Transverse colon (tissue), 4 donors: ENCODE results near the gene RASAL2. TPM values are rescaled to one million over a fixed set of nuclear protein-coding genes. Genes with fewer than 3 reads are reported as not detected.

Experiments
- DNase-seq: peaks from one replicate; pipeline ENCODE4 v3.0.0-alpha.2; 2019
- H3K27ac ChIP-seq, 4 donors: fragments of 200-600 bp; sonication (generic); 2 replicates each; pipeline ENCODE4 v1.5.1; 2016 to 2018; ENCODE audit warnings: inconsistent platforms in 4 of 4
- H3K27me3 ChIP-seq: fragments of 200-600 bp; sonication (generic); 2 replicates; pipeline ENCODE4 v1.5.1; 2017; ENCODE audit warnings: inconsistent platforms
- H3K36me3 ChIP-seq, 4 donors: fragments of 200-600 bp; sonication (generic); 2 replicates each; pipeline ENCODE4 v1.5.1; 2017 to 2019; ENCODE audit warnings: inconsistent platforms in 4 of 4
- H3K4me1 ChIP-seq, 4 donors: fragments of 200-600 bp; sonication (generic); 2 replicates each; pipeline ENCODE4 v1.5.1; 2017 to 2020; ENCODE audit warnings: inconsistent platforms in 4 of 4
- H3K4me3 ChIP-seq, 4 donors: fragments of 200-600 bp; sonication (generic); 1 replicate in 1 of 4; 2 replicates in 3 of 4; pipeline versions ENCODE4 v1.5.1 to v1.6.1; 2017 to 2019; ENCODE audit warnings: inconsistent platforms in 4 of 4
- H3K9me3 ChIP-seq, 2 donors: fragments of 200-600 bp; sonication (generic); 2 replicates each; pipeline ENCODE4 v1.5.1; 2017 to 2019; ENCODE audit warnings: inconsistent platforms in 2 of 2
- EP300 ChIP-seq: sonication (generic); formaldehyde crosslinking; IDR thresholded peaks from one replicate; pipeline ENCODE4 v1.6.1; 2017; ENCODE audit warnings: antibody characterized with exemption, low read depth
- POLR2A ChIP-seq: fragments of 450-650 bp; IDR thresholded peaks from one replicate; pipeline ENCODE4 v1.6.1; 2016; ENCODE audit warnings: antibody characterized with exemption, mild to moderate bottlenecking, moderate library complexity
- POLR2AphosphoS5 ChIP-seq, 3 donors: sonication (generic); formaldehyde crosslinking; IDR thresholded peaks; one replicate each; pipeline ENCODE4 v1.6.1; 2016; ENCODE audit warnings: antibody characterized with exemption in 3 of 3
- WGBS, 2 donors: methylation state at CpG; one replicate each; pipeline ENCODE4 v1.1.5; 2018; ENCODE audit warnings: low coverage in 1 of 2; 5-methylcytosine and 5-hydroxymethylcytosine counted together
- in situ Hi-C, 4 donors: fragments of 200-750 bp; cut with MboI; loops; one replicate each; pipeline versions ENCODE4 v1.15.0 to v1.15.1; 2017; ENCODE audit warnings: low sequenced_read_pairs in 3 of 4, low pct_ligation_motif_present in 1 of 4, low pct_unique_long_range_greater_than_20kb in 1 of 4
- intact Hi-C: fragments of 100-400 bp; cut with DNase I; formaldehyde crosslinking; loops from one replicate; pipeline ENCODE4 v1.15.1; 2023; ENCODE audit warnings: low total_unique reads
- total RNA-seq, 4 donors: library from RNA; depleted of rRNA; stranded (reverse); fragments of >200 nt; gene quantifications; one replicate each; pipeline ENCODE4 v1.1.0, GENCODE V29; 2016
- TF ChIP-seq, protein P1 (sequence below), 5 experiments: fragments of 200-600 bp in 3 of 5; fragments of 450-650 bp in 2 of 5; sonication (generic) in 3 of 5; IDR thresholded peaks; 1 replicate in 2 of 5; 2 replicates in 3 of 5; pipeline ENCODE4 v1.5.1; 2016 to 2017; ENCODE audit warnings: antibody characterized with exemption in 5 of 5, inconsistent platforms in 3 of 5, mild to moderate bottlenecking in 2 of 5, moderate library complexity in 1 of 5

RASAL2 gene
- total RNA-seq, 4 donors from 2014 or later, result 13.1 to 26.1 (median 19.8) TPM

DNA sequence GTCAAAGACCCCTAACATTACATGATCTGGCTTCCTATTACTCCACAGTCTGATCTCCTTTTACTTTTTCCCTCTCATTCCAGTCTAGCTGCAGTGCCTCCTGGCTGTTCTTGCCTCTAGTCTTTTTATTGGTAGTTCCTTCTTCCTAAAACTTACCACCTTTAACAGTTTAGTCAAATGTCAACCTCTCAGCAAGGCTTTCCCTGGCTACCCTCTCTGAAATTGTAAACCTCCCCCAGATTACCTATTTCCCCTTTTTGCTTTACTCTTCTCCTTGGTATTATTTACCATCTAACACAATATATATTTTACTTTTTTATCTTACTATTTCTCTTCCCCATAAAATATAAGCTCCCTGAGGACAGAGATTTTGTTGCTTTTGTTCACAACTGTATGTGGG lies 273.2 kb downstream of the RASAL2 start:
- intact Hi-C loops, result no loop called here
- DNase-seq, result no peak

DNA sequence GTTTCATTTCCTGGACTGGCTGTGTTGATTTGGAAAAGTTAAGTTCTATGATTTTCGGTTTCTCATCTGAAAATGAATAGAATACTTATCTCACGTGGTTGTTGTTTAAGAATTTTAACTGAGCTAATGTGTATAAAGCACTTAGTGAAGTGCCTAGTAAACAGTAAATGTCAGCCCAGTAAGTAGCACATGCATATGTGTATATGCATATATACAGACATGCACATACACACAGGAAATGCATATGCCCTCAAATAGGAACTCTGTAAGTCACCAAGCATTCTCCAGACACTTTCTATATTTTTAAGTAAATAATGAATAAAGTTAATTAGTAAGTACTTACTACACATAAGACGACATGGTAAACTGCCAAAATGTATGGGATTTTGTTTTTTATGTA lies 274.3 kb downstream of the RASAL2 start:
- TF ChIP-seq, protein P1, sequence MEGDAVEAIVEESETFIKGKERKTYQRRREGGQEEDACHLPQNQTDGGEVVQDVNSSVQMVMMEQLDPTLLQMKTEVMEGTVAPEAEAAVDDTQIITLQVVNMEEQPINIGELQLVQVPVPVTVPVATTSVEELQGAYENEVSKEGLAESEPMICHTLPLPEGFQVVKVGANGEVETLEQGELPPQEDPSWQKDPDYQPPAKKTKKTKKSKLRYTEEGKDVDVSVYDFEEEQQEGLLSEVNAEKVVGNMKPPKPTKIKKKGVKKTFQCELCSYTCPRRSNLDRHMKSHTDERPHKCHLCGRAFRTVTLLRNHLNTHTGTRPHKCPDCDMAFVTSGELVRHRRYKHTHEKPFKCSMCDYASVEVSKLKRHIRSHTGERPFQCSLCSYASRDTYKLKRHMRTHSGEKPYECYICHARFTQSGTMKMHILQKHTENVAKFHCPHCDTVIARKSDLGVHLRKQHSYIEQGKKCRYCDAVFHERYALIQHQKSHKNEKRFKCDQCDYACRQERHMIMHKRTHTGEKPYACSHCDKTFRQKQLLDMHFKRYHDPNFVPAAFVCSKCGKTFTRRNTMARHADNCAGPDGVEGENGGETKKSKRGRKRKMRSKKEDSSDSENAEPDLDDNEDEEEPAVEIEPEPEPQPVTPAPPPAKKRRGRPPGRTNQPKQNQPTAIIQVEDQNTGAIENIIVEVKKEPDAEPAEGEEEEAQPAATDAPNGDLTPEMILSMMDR (IDR thresholded peaks at IDR 0.05), result no peak
- TF ChIP-seq POLR2AphosphoS5 (IDR thresholded peaks at IDR 0.05) (no peak), EP300 (no peak), POLR2A (no peak)
- Histone ChIP-seq H3K27me3 (no peaks in the 10 kb centered on the region), H3K27ac (no peak overlapping the region), H3K36me3 (no peaks in the 10 kb centered on the region), H3K9me3 (no peaks in the 10 kb centered on the region), H3K4me1 (peaks cover 0 to 7% (median 0%) of the 10 kb centered on the region in 4 donors), H3K4me3 (no peak overlapping the region)
- in situ Hi-C loops (no loop called here), intact Hi-C loops (no loop called here)
- WGBS, 2 donors, result 72 to 85% methylated on average over 3 of the region's 3 CpGs
- DNase-seq, result no peak

More for the DNA sequence above, 273.2 kb downstream of the RASAL2 start:
- in situ Hi-C loops, result no loop called here
- TF ChIP-seq POLR2AphosphoS5 (IDR thresholded peaks at IDR 0.05) (no peak), POLR2A (no peak), EP300 (no peak)
- TF ChIP-seq, protein P1 (IDR thresholded peaks at IDR 0.05), result no peak
- Histone ChIP-seq H3K4me3 (no peak overlapping the region), H3K27me3 (no peaks in the 10 kb centered on the region), H3K9me3 (no peaks in the 10 kb centered on the region), H3K4me1 (peaks cover 0 to 7% (median 0%) of the 10 kb centered on the region in 4 donors), H3K36me3 (no peaks in the 10 kb centered on the region), H3K27ac (no peak overlapping the region)

DNA sequence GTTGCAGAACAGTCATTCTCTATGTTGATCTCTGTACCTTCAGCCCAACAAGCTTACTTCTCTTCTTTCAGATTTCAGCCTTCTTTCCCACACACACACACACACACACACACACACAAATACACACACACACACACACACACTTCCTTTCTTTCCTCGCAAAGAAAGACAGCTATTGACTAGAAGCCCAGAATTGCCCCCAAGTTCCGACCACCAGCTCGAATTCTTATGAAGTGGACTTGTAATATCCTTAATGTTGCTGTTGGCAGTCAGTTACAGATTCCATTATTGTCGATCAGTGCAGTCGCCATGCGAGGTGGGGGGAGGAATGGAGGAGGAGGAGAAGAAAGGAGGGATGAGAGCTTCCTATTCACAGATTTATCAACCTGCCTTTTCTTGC lies 277.3 kb downstream of the RASAL2 start:
- peak overlapping the region in 1 of 4 donors; percentile 26 for H3K4me3 ChIP-seq
- no peak for TF ChIP-seq POLR2A
- no peak for TF ChIP-seq POLR2AphosphoS5 (IDR thresholded peaks at IDR 0.05)
- TF ChIP-seq, protein P1 (IDR thresholded peaks at IDR 0.05), result no peak
- TF ChIP-seq EP300, result no peak
- no peaks in the 10 kb centered on the region for H3K27me3 ChIP-seq
- no peaks in the 10 kb centered on the region for H3K36me3 ChIP-seq
- no peak overlapping the region for H3K27ac ChIP-seq
- no peak for DNase-seq
- in situ Hi-C loops (no loop called here), intact Hi-C loops (no loop called here)
- WGBS, 2 donors, result 23 to 31% methylated on average over 6 of the region's 6 CpGs
- peaks cover 0 to 3% (median 0%) of the 10 kb centered on the region in 4 donors for H3K4me1 ChIP-seq
- no peaks in the 10 kb centered on the region for H3K9me3 ChIP-seq

DNA sequence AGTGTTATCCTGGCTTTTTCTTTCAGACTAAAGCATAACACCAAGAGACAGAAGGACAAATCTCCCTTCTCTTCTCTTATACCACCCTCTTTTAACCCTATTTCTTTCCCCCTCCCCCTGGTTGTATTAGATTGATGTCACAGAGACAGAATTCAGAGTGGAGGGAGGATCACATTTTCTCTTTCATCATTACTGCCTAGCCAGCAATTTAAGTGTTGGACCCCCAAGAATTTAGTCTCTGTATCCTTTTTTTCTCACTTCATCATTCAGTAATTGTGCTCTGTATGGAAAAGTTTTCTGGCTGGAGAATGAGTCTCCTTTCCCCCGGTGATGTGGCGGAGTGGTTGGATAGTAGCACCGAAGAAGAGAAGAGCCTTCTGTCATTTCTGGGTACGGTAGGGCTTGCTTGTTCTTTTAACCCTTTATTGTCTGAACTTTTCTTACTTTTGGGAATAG lies 278.1 kb downstream of the RASAL2 start:
- 37 to 54% methylated on average over 4 of the region's 4 CpGs for WGBS, 2 donors
- no peak for DNase-seq
- Histone ChIP-seq H3K4me1 (peaks cover 0 to 3% (median 0%) of the 10 kb centered on the region in 4 donors), H3K27ac (no peak overlapping the region), H3K4me3 (peak overlapping the region in 1 of 4 donors; percentile 26), H3K27me3 (no peaks in the 10 kb centered on the region), H3K9me3 (no peaks in the 10 kb centered on the region), H3K36me3 (no peaks in the 10 kb centered on the region)
- intact Hi-C loops, result no loop called here
- in situ Hi-C loops, result no loop called here
- TF ChIP-seq, protein P1 (IDR thresholded peaks at IDR 0.05), result no peak
- TF ChIP-seq POLR2AphosphoS5 (IDR thresholded peaks at IDR 0.05) (no peak), EP300 (no peak), POLR2A (no peak)
